Myocyte (in vitro differentiated cells): ENCODE measurements around the gene MAD2L1BP. TPM values are rescaled to one million over a fixed set of nuclear protein-coding genes. Genes with fewer than 3 reads are reported as not detected.
"Not testable (repeated sequence)": the region's sequence is repeated elsewhere in the genome, so short reads cannot be mapped to it uniquely, and the experiment has no call there.

Experiments
- DNase-seq: peaks from one replicate; pipeline ENCODE4 v3.0.0-alpha.2; 2012; ENCODE audit warnings: low read depth
- polyA plus RNA-seq: library from polyadenylated mRNA; unstranded; fragments of >200 nt; gene quantifications from one replicate; pipeline ENCODE4 v1.2.1, GENCODE V29; 2012; ENCODE audit warnings: missing spikeins
- total RNA-seq: library from RNA; depleted of rRNA; stranded (reverse); fragments of >200 nt; gene quantifications from 2 replicates; pipeline ENCODE4 v1.2.3, GENCODE V29; 2014

The MAD2L1BP gene, protein sequence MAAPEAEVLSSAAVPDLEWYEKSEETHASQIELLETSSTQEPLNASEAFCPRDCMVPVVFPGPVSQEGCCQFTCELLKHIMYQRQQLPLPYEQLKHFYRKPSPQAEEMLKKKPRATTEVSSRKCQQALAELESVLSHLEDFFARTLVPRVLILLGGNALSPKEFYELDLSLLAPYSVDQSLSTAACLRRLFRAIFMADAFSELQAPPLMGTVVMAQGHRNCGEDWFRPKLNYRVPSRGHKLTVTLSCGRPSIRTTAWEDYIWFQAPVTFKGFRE
- total RNA-seq: 18.1 and 35.3 TPM in 2 replicates
- polyA plus RNA-seq: 24.5 TPM

DNA sequence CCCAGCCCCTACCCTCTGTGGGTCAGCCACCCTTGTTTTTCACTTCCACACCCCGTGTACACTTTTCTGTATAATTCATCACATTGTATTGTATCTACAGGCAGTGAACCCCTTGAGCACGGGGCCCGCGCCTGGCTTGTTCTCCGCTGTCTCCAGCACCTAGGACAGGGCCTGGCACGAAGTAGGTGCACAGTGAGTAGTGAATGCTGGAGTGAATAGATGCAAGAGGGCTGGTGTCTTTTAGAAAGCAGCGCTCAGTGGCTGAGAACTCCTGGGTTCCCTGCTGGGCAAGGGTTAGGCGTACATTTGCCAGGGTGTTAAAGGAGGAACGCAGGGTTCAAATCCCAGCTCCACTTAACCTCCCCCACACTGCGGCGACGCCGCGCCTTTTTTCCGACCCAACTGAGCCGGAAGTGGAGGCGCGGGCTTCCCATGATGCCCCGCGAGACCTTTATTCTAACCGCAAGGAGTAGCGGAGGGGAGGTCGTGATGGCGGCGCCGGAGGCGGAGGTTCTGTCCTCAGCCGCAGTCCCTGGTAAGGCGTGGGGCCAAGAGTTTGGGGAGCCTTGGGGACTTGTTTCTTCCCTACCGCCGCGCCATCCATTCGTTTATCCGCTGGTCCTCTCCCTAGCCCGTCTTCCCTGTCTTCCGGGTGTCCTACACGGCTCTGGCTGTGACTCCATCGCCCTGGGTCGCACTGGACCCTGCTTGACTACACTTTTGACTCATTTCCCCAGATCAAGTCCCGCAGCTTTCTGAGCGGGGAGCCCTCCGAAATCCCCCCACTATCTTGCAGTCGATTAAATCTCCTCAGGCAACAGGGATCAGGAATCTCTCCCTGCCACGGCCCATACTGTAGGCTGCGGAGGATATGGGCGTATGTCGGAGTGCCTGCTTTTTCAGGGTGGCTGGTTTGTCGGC lies at the start of gene MAD2L1BP:
TSS of gene MAD2L1BP (plus strand) at position 454 of the 921 bp plus-strand sequence. CDS start at position 490, 36 bp downstream.
- peak; percentile 83 for DNase-seq

- DNase-seq: no peak
These were observed 47.4 kb upstream of the MAD2L1BP start for GRCh38 chr6:43588194-43588593.

DNA sequence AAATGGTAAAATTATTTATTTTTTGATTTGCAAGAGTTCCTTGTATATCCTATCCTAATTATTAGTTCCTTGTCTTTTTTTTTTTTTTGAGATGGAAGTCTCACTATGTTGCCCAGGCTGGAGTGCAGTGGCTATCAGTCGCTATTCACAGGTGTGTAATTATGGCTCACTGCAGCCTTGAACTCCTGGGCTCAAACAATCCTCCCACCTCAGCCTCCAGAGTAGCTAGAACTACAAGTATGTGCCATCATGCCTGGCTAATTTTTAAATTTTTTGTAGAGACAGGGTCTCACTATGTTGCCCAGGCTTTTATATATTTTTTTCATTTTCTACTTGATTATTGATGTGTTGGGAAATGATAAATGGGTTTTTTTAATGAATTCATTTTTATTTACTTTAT lies 46.1 kb upstream of the MAD2L1BP start:
- DNase-seq: not testable (repeated sequence)

- no peak for DNase-seq
These were observed 41.7 kb upstream of the MAD2L1BP start for GRCh38 chr6:43593938-43594337.

DNA sequence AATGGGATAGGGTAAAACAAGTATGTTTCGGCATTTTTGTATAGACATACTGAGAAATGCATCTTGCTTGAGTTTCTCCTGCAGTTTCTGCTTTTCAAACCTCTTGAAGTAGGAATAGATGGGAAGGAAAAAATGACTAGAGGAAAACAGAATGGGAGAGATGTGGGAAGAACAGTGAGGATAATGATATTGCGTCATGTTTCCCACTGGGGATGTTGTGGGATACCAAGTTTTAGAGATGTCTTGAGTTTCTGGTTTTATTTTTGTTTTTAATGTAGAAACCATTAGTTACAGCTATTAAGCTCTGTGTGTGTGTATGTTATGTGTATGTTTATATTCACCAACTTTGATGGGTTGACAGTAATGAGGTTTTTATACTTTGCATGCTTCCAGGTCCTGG lies 35.0 kb upstream of the MAD2L1BP start:
- no peak for DNase-seq

DNA sequence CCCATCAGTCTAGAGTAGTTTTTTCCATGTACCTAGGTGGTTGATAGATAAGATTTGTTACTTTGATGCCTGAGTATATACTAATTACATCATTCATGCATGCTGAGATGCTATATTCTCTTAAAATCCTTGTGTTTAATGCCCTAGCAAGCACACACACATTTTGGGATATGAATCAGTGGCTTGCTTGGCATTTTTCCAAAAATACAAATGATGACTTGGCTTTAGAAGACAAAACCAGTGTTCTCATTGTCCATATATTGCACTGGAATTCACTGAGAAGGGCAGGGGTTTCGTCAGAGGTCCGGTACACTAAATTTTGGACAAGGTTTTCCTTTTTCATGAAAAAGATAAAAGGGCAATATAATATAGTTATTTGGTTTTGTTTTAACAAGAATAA lies 31.5 kb upstream of the MAD2L1BP start:
- DNase-seq: peak; percentile 32

- DNase-seq: no peak
These were observed 29.6 kb upstream of the MAD2L1BP start for GRCh38 chr6:43606019-43606418.

DNA sequence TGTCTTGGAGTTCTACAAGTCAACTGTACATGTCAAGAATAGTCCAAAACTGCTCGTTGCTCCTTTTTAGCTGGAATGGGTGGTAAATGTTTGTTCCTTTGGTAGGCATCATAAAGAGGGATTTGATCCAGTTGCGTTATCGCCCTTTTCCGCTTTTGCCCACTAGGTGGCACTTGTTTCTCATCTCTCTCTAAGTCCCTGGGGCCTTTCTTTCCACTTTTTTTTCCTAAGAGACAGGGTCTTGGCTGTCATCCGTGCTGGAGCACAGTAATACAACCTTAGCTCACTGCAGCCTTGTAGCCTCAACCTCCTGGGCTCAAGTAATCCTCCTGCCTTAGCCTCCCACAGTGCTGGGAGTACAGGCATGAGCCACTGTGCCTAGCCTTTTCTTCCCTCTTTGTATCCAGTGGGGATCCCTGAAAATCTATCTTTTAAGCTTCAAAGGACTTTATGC lies 27.3 kb upstream of the MAD2L1BP start:
- peak; percentile 80 for DNase-seq

GRCh38 chr6:43608807-43609206 lies 26.8 kb upstream of the MAD2L1BP start:
- no peak for DNase-seq

GRCh38 chr6:43609402-43609801 lies 26.2 kb upstream of the MAD2L1BP start:
- DNase-seq: no peak

- no peak for DNase-seq
These were observed 25.2 kb upstream of the MAD2L1BP start for GRCh38 chr6:43610431-43610830.

DNA sequence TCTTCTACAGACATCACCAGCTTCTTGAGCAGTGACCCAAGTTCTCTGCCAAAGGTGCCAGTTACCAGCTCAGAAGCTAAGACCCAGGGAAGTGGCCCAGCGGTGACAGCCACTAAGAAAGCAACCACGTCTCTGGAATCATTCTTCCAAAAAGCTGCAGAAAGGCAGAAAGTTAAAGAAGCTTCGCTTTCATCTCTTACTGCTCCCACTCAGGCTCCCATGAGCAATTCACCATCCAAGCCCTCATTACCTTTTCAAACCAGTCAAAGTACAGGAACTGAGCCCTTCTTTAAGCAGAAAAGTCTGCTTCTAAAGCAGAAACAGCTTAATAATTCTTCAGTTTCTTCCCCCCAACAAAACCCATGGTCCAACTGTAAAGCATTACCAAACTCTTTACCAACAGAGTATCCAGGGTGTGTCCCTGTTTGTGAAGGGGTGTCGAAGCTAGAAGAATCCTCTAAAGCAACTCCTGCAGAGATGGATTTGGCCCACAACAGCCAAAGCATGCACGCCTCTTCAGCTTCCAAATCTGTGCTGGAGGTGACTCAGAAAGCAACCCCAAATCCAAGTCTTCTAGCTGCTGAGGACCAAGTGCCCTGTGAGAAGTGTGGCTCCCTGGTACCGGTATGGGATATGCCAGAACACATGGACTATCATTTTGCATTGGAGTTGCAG lies 21.8 kb upstream of the MAD2L1BP start:
- DNase-seq: no peak

DNA sequence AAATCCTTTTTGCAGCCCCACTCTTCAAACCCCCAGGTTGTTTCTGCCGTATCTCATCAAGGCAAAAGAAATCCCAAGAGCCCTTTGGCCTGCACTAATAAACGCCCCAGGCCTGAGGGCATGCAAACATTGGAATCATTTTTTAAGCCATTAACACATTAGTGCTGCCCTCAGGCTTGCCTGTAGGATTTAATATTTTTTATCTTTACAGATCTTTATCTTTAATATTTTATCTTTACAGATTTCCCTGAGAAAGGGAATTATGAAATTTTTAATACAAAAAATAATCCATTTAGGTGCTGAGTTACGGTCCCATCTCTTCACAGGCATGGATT lies 21.3 kb upstream of the MAD2L1BP start:
- no peak for DNase-seq

GRCh38 chr6:43616725-43617472 lies 18.7 kb upstream of the MAD2L1BP start:
- DNase-seq: peak; percentile 17

- DNase-seq: peak; percentile 12
These were observed 14.4 kb upstream of the MAD2L1BP start for GRCh38 chr6:43621078-43621835.

DNA sequence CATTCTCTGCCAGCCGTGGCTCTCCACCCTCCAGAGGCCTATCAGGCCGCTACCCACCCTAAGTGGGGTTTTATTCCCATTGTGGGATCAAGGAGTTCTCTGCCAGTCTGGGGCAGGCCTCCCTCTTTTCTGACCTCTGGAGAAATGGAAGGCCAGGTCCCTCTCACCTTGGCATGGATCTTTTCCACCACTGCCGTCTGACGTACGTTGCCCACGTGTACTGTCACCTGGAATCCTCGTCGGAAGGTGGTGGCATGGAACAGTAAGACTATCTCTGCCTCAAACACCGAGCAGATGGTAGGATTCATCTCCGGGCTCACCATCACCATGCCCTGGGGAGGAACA lies 13.8 kb upstream of the MAD2L1BP start:
- DNase-seq: no peak

DNA sequence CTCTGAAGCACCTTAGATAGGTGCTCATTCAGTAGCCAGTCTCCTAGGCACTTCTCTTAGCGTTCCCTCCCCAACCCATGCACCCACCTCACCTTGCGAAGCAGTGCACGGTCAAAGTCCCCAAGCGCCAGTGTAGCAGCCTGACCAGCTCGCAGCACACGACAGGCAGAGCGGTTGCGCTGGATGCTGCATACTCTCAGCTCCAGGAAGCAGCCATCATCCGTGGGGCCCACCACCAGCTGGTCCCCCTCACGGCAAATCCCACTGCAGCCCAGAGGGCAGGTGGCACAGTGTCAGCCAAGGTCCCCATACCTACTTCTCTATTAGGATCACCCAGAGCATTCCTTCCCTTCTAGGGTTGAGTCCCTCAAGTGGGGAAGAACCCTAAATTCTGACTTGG lies 13.1 kb upstream of the MAD2L1BP start:
- DNase-seq: no peak

DNA sequence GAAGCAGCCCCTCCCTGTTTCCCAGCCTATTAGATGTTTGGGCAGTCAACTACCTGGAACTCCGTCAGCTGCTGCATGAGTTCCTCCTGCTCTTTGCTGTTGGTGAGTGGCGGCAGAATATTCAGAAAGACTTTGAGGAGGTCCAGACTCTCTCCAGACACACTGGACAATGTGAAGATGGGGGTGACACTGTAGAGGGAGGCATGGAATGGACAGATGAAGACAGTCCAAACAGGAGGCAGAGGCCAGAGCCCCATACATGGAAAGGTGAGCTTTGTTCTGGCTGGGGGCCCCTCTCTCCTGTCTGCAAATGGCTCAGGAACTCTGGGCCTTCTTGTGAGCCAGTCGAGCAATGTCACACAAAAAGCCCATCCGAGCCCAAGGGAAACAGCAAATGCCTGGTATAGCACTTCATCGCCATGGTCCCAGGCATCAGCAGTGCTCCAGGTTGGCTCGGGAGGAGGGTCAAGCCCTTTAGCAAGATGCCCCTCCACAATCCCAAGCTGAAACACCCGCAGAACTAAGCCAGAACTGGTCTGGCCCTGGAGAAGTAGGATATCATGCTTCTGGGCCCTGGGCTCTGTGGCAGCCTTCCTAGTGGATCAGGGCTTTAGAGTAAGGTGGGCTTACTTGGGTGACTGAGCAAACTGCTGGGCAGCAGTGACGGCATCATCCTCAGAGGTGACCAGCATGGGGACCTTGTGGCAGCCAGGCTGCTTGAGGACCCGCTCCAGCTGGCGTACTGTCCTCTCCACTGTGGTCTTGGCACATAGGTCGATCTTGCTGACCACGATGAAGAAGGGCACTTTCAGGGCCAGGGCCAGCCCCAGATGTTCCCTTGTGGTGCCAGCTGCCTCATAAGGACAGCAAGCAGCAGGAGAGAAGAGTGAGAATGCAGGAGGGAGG lies 11.5 kb upstream of the MAD2L1BP start:
- peak; percentile 26 for DNase-seq

GRCh38 chr6:43624786-43625288 lies 10.8 kb upstream of the MAD2L1BP start:
- no peak for DNase-seq
